Hepatocyte (in vitro differentiated cells): ENCODE results near the gene B4GALNT2. TPM values are rescaled to one million over a fixed set of nuclear protein-coding genes. Genes with fewer than 3 reads are reported as not detected.
"Not testable (repeated sequence)": the region's sequence is repeated elsewhere in the genome, so short reads cannot be mapped to it uniquely, and the experiment has no call there.

ENCODE experiments used
- DNase-seq: peaks from one replicate; pipeline ENCODE4 v3.0.0-alpha.2; 2016; ENCODE audit warnings: low spot score
- H2AFZ ChIP-seq: fragments of 200-600 bp; sonication (generic); 2 replicates; pipeline ENCODE4 v1.6.0; 2016; ENCODE audit warnings: antibody characterized with exemption, mild to moderate bottlenecking
- H3K27ac ChIP-seq: fragments of 200-600 bp; sonication (generic); 2 replicates; pipeline ENCODE4 v1.5.1; 2016; ENCODE audit warnings: mild to moderate bottlenecking
- H3K27me3 ChIP-seq: fragments of 200-600 bp; sonication (generic); 2 replicates; pipeline ENCODE4 v1.6.1; 2016
- H3K36me3 ChIP-seq: fragments of 200-600 bp; sonication (generic); replicated peaks from 2 replicates; pipeline ENCODE4 v1.5.1; 2016; ENCODE audit warnings: low read depth; ENCODE audit not compliant: insufficient read depth
- H3K4me1 ChIP-seq: fragments of 200-600 bp; sonication (generic); 2 replicates; pipeline ENCODE4 v1.5.1; 2016; ENCODE audit warnings: mild to moderate bottlenecking, moderate library complexity; ENCODE audit not compliant: insufficient read depth
- H3K4me2 ChIP-seq: fragments of 200-600 bp; sonication (generic); 2 replicates; pipeline ENCODE4 v1.6.0; 2016
- H3K4me3 ChIP-seq: fragments of 200-600 bp; sonication (generic); 2 replicates; pipeline ENCODE4 v1.5.1; 2016; ENCODE audit warnings: mild to moderate bottlenecking
- H3K79me2 ChIP-seq: fragments of 200-600 bp; sonication (generic); 2 replicates; pipeline ENCODE4 v1.6.0; 2017; ENCODE audit warnings: mild to moderate bottlenecking
- H3K9me2 ChIP-seq: fragments of 200-600 bp; sonication (generic); replicated peaks from 2 replicates; pipeline ENCODE4 v1.6.0; 2017; ENCODE audit warnings: mild to moderate bottlenecking; ENCODE audit not compliant: insufficient read depth
- H3K9me3 ChIP-seq: fragments of 200-600 bp; sonication (generic); 2 replicates; pipeline ENCODE4 v1.5.1; 2016; ENCODE audit warnings: low read depth, mild to moderate bottlenecking
- H4K20me1 ChIP-seq: fragments of 200-600 bp; sonication (generic); 2 replicates; pipeline ENCODE4 v1.6.0; 2016; ENCODE audit warnings: mild to moderate bottlenecking; ENCODE audit not compliant: insufficient read depth, poor library complexity, severe bottlenecking
- CTCF ChIP-seq: fragments of 200-600 bp; sonication (generic); IDR thresholded peaks from 2 replicates; pipeline ENCODE4 v1.5.1; 2016; ENCODE audit warnings: antibody characterized with exemption, mild to moderate bottlenecking; ENCODE audit not compliant: poor library complexity
- EZH2 ChIP-seq: fragments of 200-600 bp; sonication (generic); IDR thresholded peaks from 2 replicates; pipeline ENCODE4 v1.6.1; 2016; ENCODE audit warnings: antibody characterized with exemption, mild to moderate bottlenecking, borderline replicate concordance
- EZH2phosphoT487 ChIP-seq: fragments of 200-600 bp; sonication (generic); IDR thresholded peaks from one replicate; pipeline ENCODE4 v1.6.1; 2018; ENCODE audit warnings: antibody characterized with exemption, mild to moderate bottlenecking, low read depth, moderate library complexity; ENCODE audit not compliant: unreplicated experiment, severe bottlenecking
- WGBS: methylation state at CpG from one replicate; pipeline ENCODE4 v1.1.6; 2016; ENCODE audit warnings: low lambda C conversion rate; ENCODE audit errors: missing lambda C conversion rate; 5-methylcytosine and 5-hydroxymethylcytosine counted together
- polyA plus RNA-seq: library from polyadenylated mRNA; unstranded; fragments of >200 nt; fragmentation: Nextera tagmentation; extraction: Ambion mirVana; gene quantifications from 2 replicates; pipeline ENCODE4 v1.2.1, GENCODE V29; 2016
- total RNA-seq: library from RNA; depleted of rRNA; stranded (reverse); fragments of >200 nt; gene quantifications from 2 replicates; pipeline ENCODE4 v1.2.3, GENCODE V29; 2014

The B4GALNT2 gene
- total and polyA plus RNA-seq, 2 experiments from 2014 or later = 0.40 to 1.3 TPM

- WGBS = 79% methylated on average over 3 of the region's 3 CpGs
Observed at GRCh38 chr17:49130891-49131290, 1.7 kb upstream of the B4GALNT2 start.

GRCh38 chr17:49132317-49132698, 261 bp upstream of the B4GALNT2 start:
- peaks cover 12% of the 10 kb centered on the region for H3K4me1 ChIP-seq
- H2AFZ ChIP-seq = peak overlapping the region; percentile 63
- H3K4me2 ChIP-seq = peak overlapping the region; percentile 96
- no peaks in the 10 kb centered on the region for H3K9me3 ChIP-seq
- no peak for DNase-seq
- no peak overlapping the region for H3K27ac ChIP-seq
- TF ChIP-seq EZH2 (no peak), EZH2phosphoT487 (peak; percentile 30), CTCF (no peak)
- H3K4me3 ChIP-seq = peak overlapping the region; percentile 42
- H3K79me2 ChIP-seq = no peaks in the 10 kb centered on the region
- WGBS = 5% methylated on average over 21 of the region's 22 CpGs
- H3K36me3 ChIP-seq = no peaks in the 10 kb centered on the region
- H3K9me2 ChIP-seq = no peaks in the 10 kb centered on the region
- H3K27me3 ChIP-seq = peaks cover 41% of the 10 kb centered on the region
- H4K20me1 ChIP-seq = no peaks in the 10 kb centered on the region

More at GRCh38 chr17:49130891-49131290, 1.7 kb upstream of the B4GALNT2 start:
- H2AFZ ChIP-seq = no peak overlapping the region
- H3K27me3 ChIP-seq = peaks cover 41% of the 10 kb centered on the region
- no peak overlapping the region for H3K4me2 ChIP-seq
- no peaks in the 10 kb centered on the region for H3K9me3 ChIP-seq
- no peaks in the 10 kb centered on the region for H3K9me2 ChIP-seq
- no peak for DNase-seq
- no peak overlapping the region for H3K4me3 ChIP-seq
- TF ChIP-seq EZH2phosphoT487 (no peak), EZH2 (no peak), CTCF (no peak)
- no peak overlapping the region for H3K27ac ChIP-seq
- no peaks in the 10 kb centered on the region for H3K79me2 ChIP-seq
- no peaks in the 10 kb centered on the region for H3K36me3 ChIP-seq
- H3K4me1 ChIP-seq = peaks cover 20% of the 10 kb centered on the region
- H4K20me1 ChIP-seq = no peaks in the 10 kb centered on the region

- Histone ChIP-seq H4K20me1 (no peaks in the 10 kb centered on the region), H3K27me3 (peaks cover 35% of the 10 kb centered on the region), H3K27ac (no peak overlapping the region), H3K9me3 (no peaks in the 10 kb centered on the region), H2AFZ (no peak overlapping the region), H3K9me2 (no peaks in the 10 kb centered on the region), H3K4me2 (no peak overlapping the region), H3K4me3 (no peak overlapping the region), H3K4me1 (peaks cover 12% of the 10 kb centered on the region), H3K79me2 (no peaks in the 10 kb centered on the region), H3K36me3 (no peaks in the 10 kb centered on the region)
- no peak for DNase-seq
- WGBS = 96% methylated on average over 4 of the region's 4 CpGs
- TF ChIP-seq EZH2 = no peak
- TF ChIP-seq EZH2phosphoT487 = no peak
- TF ChIP-seq CTCF = no peak
Observed at GRCh38 chr17:49136335-49136734, 3.8 kb downstream of the B4GALNT2 start.

GRCh38 chr17:49145654-49146053, 13.1 kb downstream of the B4GALNT2 start:
- H3K9me2 ChIP-seq, H4K20me1 ChIP-seq, H2AFZ ChIP-seq, DNase-seq, H3K27me3 ChIP-seq, H3K27ac ChIP-seq, H3K4me3 ChIP-seq, H3K36me3 ChIP-seq, H3K4me1 ChIP-seq, H3K79me2 ChIP-seq, H3K4me2 ChIP-seq, H3K9me3 ChIP-seq: not testable (repeated sequence)
- WGBS = 68% methylated on average over 3 of the region's 3 CpGs
